ENCODE data around the gene RNF217.

DNA sequence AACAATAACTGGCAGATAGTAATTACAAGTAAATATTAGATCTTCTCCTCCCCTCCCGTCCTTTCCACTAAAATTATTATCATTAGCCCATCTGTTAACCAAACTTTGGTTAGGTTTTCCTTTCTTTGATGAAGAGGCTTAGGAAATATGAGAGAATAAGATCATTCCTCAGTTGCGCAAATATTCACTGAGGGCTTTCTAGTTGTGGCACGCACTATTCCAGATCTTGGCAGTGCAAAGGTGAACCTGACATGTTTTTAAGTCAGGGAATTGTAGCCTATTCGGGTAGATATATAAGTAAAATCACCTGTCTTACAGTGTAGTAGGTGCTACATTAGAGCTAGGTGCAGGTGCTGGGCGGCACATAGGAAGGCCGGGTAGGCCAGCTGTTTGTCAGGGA is 31.1 kb downstream of the RNF217 start:
- TF ChIP-seq EZH2 (IDR thresholded peaks at IDR 0.05) (no peak), FOXP2 (optimal IDR thresholded peaks at IDR 0.05; ENCODE audit: control extremely low read depth, extremely low read length, insufficient read depth) (no peak), POLR2AphosphoS5 (IDR thresholded peaks at IDR 0.05; ENCODE audit: borderline replicate concordance, low read depth, low read length) (no peak)

Data from SK-N-MC (cell line).